Skeletal muscle satellite cell (primary cell): ENCODE data around the gene PPID. TPM values are rescaled to one million over a fixed set of nuclear protein-coding genes. Genes with fewer than 3 reads are reported as not detected.
"Not testable (repeated sequence)": the region's sequence is repeated elsewhere in the genome, so short reads cannot be mapped to it uniquely, and the experiment has no call there.

ENCODE experiments used
- H3K27me3 ChIP-seq: 2 replicates; pipeline ENCODE4 v1.7.0; 2013; ENCODE audit warnings: low read length; ENCODE audit not compliant: control insufficient read depth, insufficient read depth
- H3K36me3 ChIP-seq: 2 replicates; pipeline ENCODE4 v1.7.0; 2013; ENCODE audit warnings: mild to moderate bottlenecking, control low read depth, low read length; ENCODE audit not compliant: insufficient read depth
- H3K4me1 ChIP-seq: 2 replicates; pipeline ENCODE4 v1.7.0; 2013; ENCODE audit warnings: low read length; ENCODE audit not compliant: control insufficient read depth, insufficient read depth
- H3K4me2 ChIP-seq: 2 replicates; pipeline ENCODE4 v1.7.0; 2013; ENCODE audit warnings: mild to moderate bottlenecking, low read length
- H3K4me3 ChIP-seq: 2 replicates; pipeline ENCODE4 v1.7.0; 2013; ENCODE audit warnings: low read length
- H3K9ac ChIP-seq: 2 replicates; pipeline ENCODE4 v1.7.0; 2013; ENCODE audit warnings: mild to moderate bottlenecking, low read depth, low read length, moderate library complexity
- H3K9me3 ChIP-seq: replicated peaks from 2 replicates; pipeline ENCODE4 v1.7.0; 2013; ENCODE audit warnings: mild to moderate bottlenecking, control low read depth, low read length
- total RNA-seq: library from RNA; depleted of rRNA; stranded (reverse); fragments of >200 nt; gene quantifications from 2 replicates; pipeline ENCODE4 v1.2.3, GENCODE V29; 2012; rRNA removed

The PPID gene
- 25.3 and 27.3 TPM in 2 replicates for total RNA-seq

GRCh38 chr4:158722917-158723793 is at the start of gene PPID:
Gene PPID (minus strand): TSS chr4:158723396. CDS start chr4:158723288, 108 bp downstream.
- Histone ChIP-seq H3K4me1 (peaks cover 2% of the 10 kb centered on the region), H3K27me3 (peaks cover under 1% of the 10 kb centered on the region), H3K36me3 (peaks cover 27% of the 10 kb centered on the region), H3K9me3 (no peaks in the 10 kb centered on the region), H3K4me3 (peak within 1 kb of the TSS; percentile 79), H3K4me2 (peak within 1 kb of the TSS; percentile 82), H3K9ac (peak within 1 kb of the TSS; percentile 95)

GRCh38 chr4:158771776-158772175 is 48.6 kb upstream of the PPID start:
- H3K9me3 ChIP-seq: no peaks in the 10 kb centered on the region
- H3K9ac ChIP-seq: no peak overlapping the region
- no peaks in the 10 kb centered on the region for H3K27me3 ChIP-seq
- no peak overlapping the region for H3K4me3 ChIP-seq
- H3K4me1 ChIP-seq: peaks cover 31% of the 10 kb centered on the region
- no peaks in the 10 kb centered on the region for H3K36me3 ChIP-seq
- no peak overlapping the region for H3K4me2 ChIP-seq

- Histone ChIP-seq H3K4me1 (peaks cover 25% of the 10 kb centered on the region), H3K27me3 (no peaks in the 10 kb centered on the region), H3K9ac (no peak overlapping the region), H3K9me3 (no peaks in the 10 kb centered on the region), H3K4me2 (peak overlapping the region; percentile 92), H3K36me3 (no peaks in the 10 kb centered on the region), H3K4me3 (no peak overlapping the region)
These were observed 47.5 kb upstream of the PPID start for GRCh38 chr4:158770671-158771070.

GRCh38 chr4:158769175-158769921 is 46.2 kb upstream of the PPID start:
- Histone ChIP-seq H3K4me2 (peak overlapping the region; percentile 92), H3K4me3 (peak overlapping the region; percentile 97), H3K27me3 (no peaks in the 10 kb centered on the region), H3K36me3 (no peaks in the 10 kb centered on the region), H3K9me3 (no peaks in the 10 kb centered on the region), H3K9ac (peak overlapping the region; percentile 94), H3K4me1 (peaks cover 12% of the 10 kb centered on the region)

- peak within 1 kb of the TSS; percentile 94 for H3K9ac ChIP-seq
- H3K4me3 ChIP-seq: peak within 1 kb of the TSS; percentile 97
- no peaks in the 10 kb centered on the region for H3K27me3 ChIP-seq
- H3K4me1 ChIP-seq: peaks cover 12% of the 10 kb centered on the region
- H3K4me2 ChIP-seq: peak within 1 kb of the TSS; percentile 92
- H3K36me3 ChIP-seq: no peaks in the 10 kb centered on the region
- H3K9me3 ChIP-seq: no peaks in the 10 kb centered on the region
These were observed 45.5 kb upstream of the PPID start, which contains the start of gene FNIP2 for GRCh38 chr4:158768555-158769174. Gene FNIP2 (plus strand): TSS chr4:158769026. CDS start chr4:158769213, 187 bp downstream.

GRCh38 chr4:158767451-158767850 is 44.3 kb upstream of the PPID start:
- H3K4me1 ChIP-seq: peaks cover 12% of the 10 kb centered on the region
- H3K4me2 ChIP-seq: no peak overlapping the region
- H3K4me3 ChIP-seq: no peak overlapping the region
- H3K27me3 ChIP-seq: no peaks in the 10 kb centered on the region
- H3K9me3 ChIP-seq: no peaks in the 10 kb centered on the region
- no peak overlapping the region for H3K9ac ChIP-seq
- H3K36me3 ChIP-seq: no peaks in the 10 kb centered on the region

GRCh38 chr4:158766434-158767044 is 43.3 kb upstream of the PPID start:
- no peak overlapping the region for H3K4me2 ChIP-seq
- no peak overlapping the region for H3K9ac ChIP-seq
- no peak overlapping the region for H3K4me3 ChIP-seq
- no peaks in the 10 kb centered on the region for H3K36me3 ChIP-seq
- H3K27me3 ChIP-seq: no peaks in the 10 kb centered on the region
- peaks cover 9% of the 10 kb centered on the region for H3K4me1 ChIP-seq
- H3K9me3 ChIP-seq: no peaks in the 10 kb centered on the region

- no peak overlapping the region for H3K4me3 ChIP-seq
- H3K4me2 ChIP-seq: no peak overlapping the region
- H3K36me3 ChIP-seq: no peaks in the 10 kb centered on the region
- no peak overlapping the region for H3K9ac ChIP-seq
- no peaks in the 10 kb centered on the region for H3K9me3 ChIP-seq
- no peaks in the 10 kb centered on the region for H3K27me3 ChIP-seq
- H3K4me1 ChIP-seq: no peaks in the 10 kb centered on the region
These were observed 40.3 kb upstream of the PPID start for GRCh38 chr4:158763462-158763861.

GRCh38 chr4:158762553-158762952 is 39.4 kb upstream of the PPID start:
- Histone ChIP-seq H3K9me3 (no peaks in the 10 kb centered on the region), H3K4me2 (no peak overlapping the region), H3K36me3 (no peaks in the 10 kb centered on the region), H3K4me3 (no peak overlapping the region), H3K4me1 (no peaks in the 10 kb centered on the region), H3K9ac (no peak overlapping the region), H3K27me3 (no peaks in the 10 kb centered on the region)

- Histone ChIP-seq H3K4me2 (no peak overlapping the region), H3K9ac (no peak overlapping the region), H3K27me3 (no peaks in the 10 kb centered on the region), H3K4me3 (no peak overlapping the region), H3K9me3 (no peaks in the 10 kb centered on the region), H3K36me3 (no peaks in the 10 kb centered on the region), H3K4me1 (no peaks in the 10 kb centered on the region)
These were observed 37.7 kb upstream of the PPID start for GRCh38 chr4:158760866-158761265.

- H3K36me3 ChIP-seq, H3K4me3 ChIP-seq, H3K9ac ChIP-seq, H3K4me2 ChIP-seq, H3K4me1 ChIP-seq, H3K9me3 ChIP-seq, H3K27me3 ChIP-seq: not testable (repeated sequence)
These were observed 36.3 kb upstream of the PPID start for GRCh38 chr4:158759539-158759938.
